ENCODE measurements around the gene CHD9.
"Not testable (repeated sequence)": the region's sequence is repeated elsewhere in the genome, so short reads cannot be mapped to it uniquely, and the experiment has no call there.

CHD9 gene

DNA sequence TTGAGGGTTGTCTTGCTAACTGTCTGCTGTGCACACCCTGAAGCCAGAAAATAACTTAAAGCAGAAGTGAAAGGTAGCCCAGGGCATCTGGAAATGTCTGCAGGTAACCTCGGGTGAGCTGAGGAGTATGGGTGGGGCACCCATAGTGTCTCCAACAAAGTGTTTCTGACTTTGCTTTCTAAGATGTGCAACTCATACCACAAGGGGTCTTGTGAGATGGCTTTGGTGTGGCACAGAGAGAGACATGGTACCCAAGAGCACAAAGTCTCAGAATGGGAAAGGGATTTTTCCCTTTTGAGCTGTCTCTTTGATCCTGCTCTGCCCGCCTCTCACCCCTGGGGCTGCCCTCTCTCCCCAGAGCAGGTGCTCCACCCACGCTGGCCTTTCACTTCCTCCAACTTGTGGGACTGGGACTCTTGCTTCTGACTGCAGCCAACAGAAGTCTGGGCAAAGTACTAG, 6.9 kb downstream of the CHD9 start:
- H3K27ac ChIP-seq (ENCODE audit: low read depth, low read length): no peak overlapping the region
- no peak overlapping the region for H3K4me3 ChIP-seq (ENCODE audit: low read length)
- no peak overlapping the region for H3K9ac ChIP-seq (ENCODE audit: low read depth, low read length)
- no peaks in the 10 kb centered on the region for H3K27me3 ChIP-seq (ENCODE audit: insufficient read depth, low read length)
- H3K36me3 ChIP-seq (ENCODE audit: insufficient read depth, low read length): no peaks in the 10 kb centered on the region
- WGBS: 62% methylated on average over 3 of the region's 3 CpGs
- no peaks in the 10 kb centered on the region for H3K9me3 ChIP-seq (ENCODE audit: insufficient read depth, low read depth, low read length)
- H3K4me1 ChIP-seq (ENCODE audit: insufficient read depth, low read length): no peaks in the 10 kb centered on the region; the same call in 1 of the 2 replicates

DNA sequence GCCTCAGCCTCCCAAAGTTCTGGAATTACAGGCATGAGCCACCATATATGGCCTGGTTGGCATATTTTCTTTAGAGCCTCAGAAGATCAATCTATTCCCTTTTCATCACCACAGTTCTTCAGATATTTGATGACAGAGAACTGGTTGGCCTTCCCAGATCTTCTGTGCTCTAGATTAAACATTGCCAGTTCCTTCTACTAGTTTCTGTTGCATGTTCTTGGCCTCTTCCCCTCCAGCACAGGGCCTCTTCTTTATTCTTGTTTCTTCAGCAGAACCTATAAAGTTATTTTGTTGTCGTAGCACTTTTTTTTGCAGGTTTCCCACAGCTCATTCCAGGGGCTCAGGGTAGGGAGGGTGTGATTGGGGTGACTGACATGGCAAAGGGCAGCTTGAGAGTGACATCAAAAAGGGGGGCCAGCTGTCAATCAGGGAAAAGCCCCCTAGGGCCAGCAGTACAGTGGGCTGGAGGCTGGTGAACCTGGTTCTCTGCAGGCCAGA, 9.3 kb downstream of the CHD9 start:
- Histone ChIP-seq H3K4me1 (ENCODE audit: insufficient read depth, low read length) (no peaks in the 10 kb centered on the region; the same call in 1 of the 2 replicates), H3K36me3 (ENCODE audit: insufficient read depth, low read length) (0 out of 2 replicates have a peak, but pooled peaks cover 15% of the 10 kb centered on the region), H3K27ac (ENCODE audit: low read depth, low read length) (no peak overlapping the region), H3K27me3 (ENCODE audit: insufficient read depth, low read length) (no peaks in the 10 kb centered on the region), H3K4me3 (ENCODE audit: low read length) (no peak overlapping the region), H3K9ac (ENCODE audit: low read depth, low read length) (no peak overlapping the region), H3K9me3 (ENCODE audit: insufficient read depth, low read depth, low read length) (no peaks in the 10 kb centered on the region)
- 100% methylated on average over 1 of the region's 1 CpG for WGBS

DNA sequence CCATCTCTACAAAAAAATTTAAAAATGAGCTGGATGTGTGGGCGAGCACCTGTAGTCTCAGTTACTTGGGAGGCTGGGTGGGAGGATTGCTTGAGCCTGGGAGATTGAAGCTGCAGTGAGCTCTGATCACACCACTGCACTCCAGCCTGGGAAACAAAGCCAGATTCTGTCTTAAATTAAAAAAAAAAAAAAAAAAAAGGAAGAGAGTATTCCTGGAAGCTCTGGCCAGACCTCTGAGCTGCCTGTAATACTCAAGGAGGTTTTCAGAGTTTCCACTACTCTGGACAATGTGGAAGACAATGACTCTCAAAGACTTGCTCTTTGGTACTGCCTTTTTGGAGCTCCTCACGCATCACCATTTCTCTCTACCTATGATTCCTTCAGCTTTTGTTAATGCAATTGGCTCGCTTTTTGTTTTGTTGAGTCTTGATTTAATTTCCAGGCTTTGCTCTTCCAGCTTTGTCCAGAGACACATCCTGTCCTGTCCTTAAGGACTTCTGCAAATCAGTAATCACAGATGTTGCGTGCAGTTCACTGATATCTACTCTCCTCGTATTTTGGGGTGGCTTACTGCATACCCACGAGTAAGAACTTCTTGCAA, 10.8 kb downstream of the CHD9 start:
- H3K27ac ChIP-seq (ENCODE audit: low read depth, low read length): peak overlapping the region; percentile 23; the same call in 1 of the 2 replicates
- 98% methylated on average over 6 of the region's 6 CpGs for WGBS
- peak overlapping the region; percentile 21; the same call in 1 of the 2 replicates for H3K9ac ChIP-seq (ENCODE audit: low read depth, low read length)

DNA sequence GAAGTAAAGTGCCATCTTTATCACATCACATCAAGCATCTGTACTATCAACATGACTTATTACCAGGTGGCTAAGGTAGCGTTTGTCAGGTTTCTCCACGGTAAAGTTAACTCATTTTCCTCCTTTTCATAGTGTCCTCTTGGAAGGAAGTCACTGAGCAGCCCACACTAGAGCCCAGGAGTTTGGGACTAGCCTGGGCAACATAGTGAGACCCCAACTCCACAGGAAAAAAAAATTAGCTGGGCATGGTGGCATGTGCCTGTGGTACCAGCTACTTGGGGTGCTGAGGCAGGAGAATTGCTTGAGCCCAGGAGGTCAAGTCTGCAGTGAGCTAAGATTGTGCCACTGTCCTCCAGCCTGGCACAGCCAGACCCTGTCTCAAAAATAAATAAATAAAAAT, 12.9 kb downstream of the CHD9 start:
- WGBS: 96% methylated on average over 2 of the region's 2 CpGs
- H3K9ac ChIP-seq (ENCODE audit: low read depth, low read length): no peak overlapping the region
- H3K4me1 ChIP-seq (ENCODE audit: insufficient read depth, low read length): no peaks in the 10 kb centered on the region; the same call in 1 of the 2 replicates

More for the DNA sequence above, 10.8 kb downstream of the CHD9 start:
- Histone ChIP-seq H3K4me3 (ENCODE audit: low read length) (no peak overlapping the region), H3K27me3 (ENCODE audit: insufficient read depth, low read length) (no peaks in the 10 kb centered on the region), H3K4me1 (ENCODE audit: insufficient read depth, low read length) (no peaks in the 10 kb centered on the region; the same call in 1 of the 2 replicates), H3K9me3 (ENCODE audit: insufficient read depth, low read depth, low read length) (no peaks in the 10 kb centered on the region), H3K36me3 (ENCODE audit: insufficient read depth, low read length) (0 out of 2 replicates have a peak, but pooled peaks cover 15% of the 10 kb centered on the region)

DNA sequence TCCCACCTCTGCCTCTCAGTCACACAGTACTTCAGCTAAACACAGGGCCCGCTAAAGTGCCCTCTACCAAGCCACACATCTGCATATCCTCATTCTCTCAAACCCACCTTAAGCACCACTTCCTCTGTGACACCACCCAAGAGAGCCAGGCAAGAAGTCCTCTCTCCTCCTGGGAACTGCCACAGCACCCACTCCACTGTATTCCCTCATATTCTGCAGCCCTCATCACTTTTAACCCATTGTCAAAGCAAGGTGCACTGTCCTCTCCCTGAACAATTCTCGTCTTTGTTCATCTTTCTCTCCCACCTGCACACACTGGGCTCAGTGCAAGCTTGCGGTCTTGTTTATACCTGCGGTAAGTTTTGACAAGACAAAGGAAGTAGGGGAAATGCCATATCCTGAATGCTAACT, 13.6 kb downstream of the CHD9 start:
- Histone ChIP-seq H3K4me3 (ENCODE audit: low read length) (no peak overlapping the region), H3K36me3 (ENCODE audit: insufficient read depth, low read length) (0 out of 2 replicates have a peak, but pooled peaks cover 17% of the 10 kb centered on the region), H3K27me3 (ENCODE audit: insufficient read depth, low read length) (no peaks in the 10 kb centered on the region), H3K4me1 (ENCODE audit: insufficient read depth, low read length) (no peaks in the 10 kb centered on the region; the same call in 1 of the 2 replicates), H3K27ac (ENCODE audit: low read depth, low read length) (no peak overlapping the region), H3K9me3 (ENCODE audit: insufficient read depth, low read depth, low read length) (peaks cover 5% of the 10 kb centered on the region), H3K9ac (ENCODE audit: low read depth, low read length) (no peak overlapping the region)
- WGBS: 94% methylated on average over 4 of the region's 4 CpGs

More for the DNA sequence above, 12.9 kb downstream of the CHD9 start:
- H3K27ac ChIP-seq (ENCODE audit: low read depth, low read length): no peak overlapping the region
- no peaks in the 10 kb centered on the region for H3K27me3 ChIP-seq (ENCODE audit: insufficient read depth, low read length)
- no peak overlapping the region for H3K4me3 ChIP-seq (ENCODE audit: low read length)
- H3K36me3 ChIP-seq (ENCODE audit: insufficient read depth, low read length): 0 out of 2 replicates have a peak, but pooled peaks cover 15% of the 10 kb centered on the region
- H3K9me3 ChIP-seq (ENCODE audit: insufficient read depth, low read depth, low read length): no peaks in the 10 kb centered on the region

DNA sequence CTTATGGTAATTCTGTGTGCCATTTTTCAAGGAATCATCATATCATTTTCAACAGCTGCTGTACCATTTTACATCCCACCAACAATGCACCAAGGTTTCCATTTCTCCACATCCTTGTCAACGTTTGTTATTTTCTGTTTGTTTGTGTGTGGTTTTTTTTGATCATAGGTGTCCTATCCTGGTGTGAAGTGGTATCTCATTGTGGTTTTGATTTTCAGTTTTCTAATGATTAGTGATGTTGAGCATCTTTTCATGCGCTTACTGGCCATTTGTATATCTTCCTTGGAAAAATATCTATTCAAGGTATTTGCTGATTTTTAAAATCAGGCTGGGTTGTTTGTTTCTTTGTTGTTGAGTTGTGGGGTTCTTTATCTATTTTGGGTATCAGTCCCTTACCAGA, 15.0 kb downstream of the CHD9 start:
- H3K27me3 ChIP-seq (ENCODE audit: insufficient read depth, low read length): no peaks in the 10 kb centered on the region
- H3K4me3 ChIP-seq (ENCODE audit: low read length): no peak overlapping the region
- no peaks in the 10 kb centered on the region; the same call in 1 of the 2 replicates for H3K4me1 ChIP-seq (ENCODE audit: insufficient read depth, low read length)
- 91% methylated on average over 2 of the region's 2 CpGs for WGBS
- H3K9ac ChIP-seq (ENCODE audit: low read depth, low read length): no peak overlapping the region
- no peak overlapping the region for H3K27ac ChIP-seq (ENCODE audit: low read depth, low read length)
- H3K9me3 ChIP-seq (ENCODE audit: insufficient read depth, low read depth, low read length): peaks cover 11% of the 10 kb centered on the region
- H3K36me3 ChIP-seq (ENCODE audit: insufficient read depth, low read length): 0 out of 2 replicates have a peak, but pooled peaks cover 17% of the 10 kb centered on the region

DNA sequence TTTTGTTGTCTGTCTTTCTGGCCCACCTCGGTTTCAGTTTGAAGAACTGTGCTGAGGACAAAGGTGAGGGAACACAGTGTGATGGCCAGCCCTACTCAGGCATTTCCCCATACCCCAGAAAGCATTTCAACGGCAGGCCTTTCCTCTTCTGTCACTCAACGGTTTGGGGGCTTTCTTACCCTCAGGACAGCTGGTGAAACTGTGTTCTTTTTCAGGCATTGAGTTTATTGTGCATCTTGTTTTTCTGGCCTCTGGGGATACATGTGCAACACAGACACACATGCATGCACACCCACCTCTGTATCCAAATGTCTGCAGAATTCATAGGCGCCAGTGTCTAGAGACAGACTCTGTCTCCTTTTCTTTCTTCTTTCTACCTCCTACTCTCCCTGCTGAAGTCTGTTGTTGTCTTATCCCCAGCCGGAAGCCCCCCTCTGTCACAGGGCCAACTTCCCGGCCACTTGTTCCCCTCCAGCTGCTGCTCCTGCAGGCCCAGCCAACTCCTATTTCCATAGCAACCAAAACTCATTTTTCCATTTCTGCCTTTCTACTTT, 17.0 kb downstream of the CHD9 start:
- Histone ChIP-seq H3K27me3 (ENCODE audit: insufficient read depth, low read length) (no peaks in the 10 kb centered on the region), H3K36me3 (ENCODE audit: insufficient read depth, low read length) (peaks cover 22% of the 10 kb centered on the region; the same call in 1 of the 2 replicates), H3K4me1 (ENCODE audit: insufficient read depth, low read length) (no peaks in the 10 kb centered on the region), H3K27ac (ENCODE audit: low read depth, low read length) (peak overlapping the region; percentile 2; the same call in 1 of the 2 replicates), H3K9ac (ENCODE audit: low read depth, low read length) (no peak overlapping the region), H3K9me3 (ENCODE audit: insufficient read depth, low read depth, low read length) (peaks cover 16% of the 10 kb centered on the region), H3K4me3 (ENCODE audit: low read length) (no peak overlapping the region)
- WGBS: 78% methylated on average over 6 of the region's 6 CpGs

DNA sequence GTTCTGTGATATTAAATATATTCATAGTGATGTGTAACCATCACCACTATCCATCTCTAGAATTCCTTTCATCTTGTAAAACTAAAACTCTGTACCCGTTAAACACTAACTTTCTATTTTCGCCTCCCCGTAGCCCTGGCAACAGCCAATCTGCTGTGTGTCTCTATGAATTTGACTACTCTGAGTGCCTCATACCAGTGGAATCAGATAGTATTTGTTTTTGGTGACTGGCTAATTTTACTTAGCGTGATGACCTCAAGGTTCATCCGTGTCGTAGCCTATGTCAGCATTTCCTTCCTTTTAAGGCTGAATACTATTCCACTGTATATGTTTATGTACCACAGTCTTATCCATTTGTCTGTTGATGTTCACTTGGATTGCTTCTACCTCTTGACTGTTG, 18.2 kb downstream of the CHD9 start:
- H3K4me1 ChIP-seq (ENCODE audit: insufficient read depth, low read length): no peaks in the 10 kb centered on the region
- no peak overlapping the region for H3K4me3 ChIP-seq (ENCODE audit: low read length)
- WGBS: 98% methylated on average over 6 of the region's 6 CpGs
- H3K27me3 ChIP-seq (ENCODE audit: insufficient read depth, low read length): no peaks in the 10 kb centered on the region
- peaks cover 17% of the 10 kb centered on the region for H3K9me3 ChIP-seq (ENCODE audit: insufficient read depth, low read depth, low read length)
- peaks cover 15% of the 10 kb centered on the region; the same call in 1 of the 2 replicates for H3K36me3 ChIP-seq (ENCODE audit: insufficient read depth, low read length)
- H3K27ac ChIP-seq (ENCODE audit: low read depth, low read length): no peak overlapping the region
- no peak overlapping the region for H3K9ac ChIP-seq (ENCODE audit: low read depth, low read length)

DNA sequence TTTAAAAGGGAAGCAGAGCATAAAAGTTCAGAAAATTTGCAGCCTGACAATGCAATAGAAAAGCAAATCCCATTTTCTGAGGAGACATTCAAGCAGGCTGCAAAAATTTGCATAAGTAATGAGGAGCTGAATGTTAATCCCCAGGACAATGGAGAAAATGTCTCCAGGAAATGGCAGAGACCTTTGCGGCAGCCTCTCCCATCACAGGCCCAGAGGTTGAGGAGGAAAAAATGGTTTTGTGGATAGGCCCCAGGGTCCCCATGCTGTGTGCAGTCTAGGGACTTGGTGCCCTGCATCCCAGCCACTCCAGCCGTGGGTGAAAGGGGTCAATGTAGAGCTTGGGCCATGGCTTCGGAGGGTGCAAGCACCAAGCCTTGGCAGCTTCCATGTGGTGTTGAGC, 19.5 kb downstream of the CHD9 start:
- not testable (repeated sequence) for H3K36me3 ChIP-seq (ENCODE audit: insufficient read depth, low read length); H3K9ac ChIP-seq (ENCODE audit: low read depth, low read length); H3K4me3 ChIP-seq (ENCODE audit: low read length); H3K4me1 ChIP-seq (ENCODE audit: insufficient read depth, low read length); H3K27ac ChIP-seq (ENCODE audit: low read depth, low read length); H3K27me3 ChIP-seq (ENCODE audit: insufficient read depth, low read length)
- peaks cover 19% of the 10 kb centered on the region for H3K9me3 ChIP-seq (ENCODE audit: insufficient read depth, low read depth, low read length)
- 60% methylated on average over 3 of the region's 3 CpGs for WGBS

DNA sequence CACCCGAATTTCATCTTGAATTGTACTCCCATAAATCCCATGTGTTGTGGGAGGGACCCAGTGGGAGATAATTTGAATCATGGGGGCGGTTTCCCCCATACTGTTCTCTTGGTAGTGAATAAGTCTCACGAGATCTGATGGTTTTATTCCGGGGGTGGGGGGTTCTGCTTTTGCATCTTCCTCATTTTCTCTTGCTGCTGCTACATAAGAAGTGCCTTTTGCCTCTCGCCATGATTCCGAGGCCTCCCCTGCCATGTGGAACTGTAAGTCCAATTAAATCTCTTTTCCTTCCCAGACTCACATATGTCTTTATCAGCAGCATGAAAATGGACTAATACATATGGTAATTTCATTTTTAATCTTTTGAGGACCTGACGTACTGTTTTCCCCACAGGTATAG, 20.7 kb downstream of the CHD9 start:
- H3K36me3 ChIP-seq (ENCODE audit: insufficient read depth, low read length); H3K9ac ChIP-seq (ENCODE audit: low read depth, low read length); H3K27me3 ChIP-seq (ENCODE audit: insufficient read depth, low read length); H3K27ac ChIP-seq (ENCODE audit: low read depth, low read length); H3K4me3 ChIP-seq (ENCODE audit: low read length): not testable (repeated sequence)
- WGBS: 96% methylated on average over 7 of the region's 7 CpGs
- Histone ChIP-seq H3K9me3 (ENCODE audit: insufficient read depth, low read depth, low read length) (peaks cover 19% of the 10 kb centered on the region), H3K4me1 (ENCODE audit: insufficient read depth, low read length) (peaks cover 16% of the 10 kb centered on the region)

DNA sequence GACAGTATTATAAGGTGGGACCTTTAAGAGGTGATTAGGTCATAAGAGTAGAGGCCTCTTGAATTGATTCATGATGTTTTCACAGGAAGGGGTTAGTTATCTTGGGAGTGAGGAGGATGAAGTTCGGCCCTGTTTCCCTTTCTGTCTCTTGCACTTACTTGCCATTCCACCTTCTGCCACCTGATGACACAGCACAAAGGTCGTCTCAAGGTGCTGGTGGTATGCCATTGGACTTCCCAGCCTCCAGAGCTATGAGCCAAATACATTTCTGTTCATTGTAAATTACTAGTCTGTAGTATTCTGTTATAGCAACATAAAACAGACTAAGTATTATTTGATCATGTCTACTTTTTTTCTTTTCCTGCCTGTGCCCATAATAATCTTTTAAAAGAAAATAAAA, 23.5 kb downstream of the CHD9 start:
- H3K4me1 ChIP-seq (ENCODE audit: insufficient read depth, low read length): peaks cover 35% of the 10 kb centered on the region
- 83% methylated on average over 2 of the region's 2 CpGs for WGBS
- H3K9ac ChIP-seq (ENCODE audit: low read depth, low read length): no peak overlapping the region
- H3K36me3 ChIP-seq (ENCODE audit: insufficient read depth, low read length): peaks cover 4% of the 10 kb centered on the region; the same call in 1 of the 2 replicates
- H3K27ac ChIP-seq (ENCODE audit: low read depth, low read length): no peak overlapping the region
- H3K9me3 ChIP-seq (ENCODE audit: insufficient read depth, low read depth, low read length): peaks cover 14% of the 10 kb centered on the region
- H3K4me3 ChIP-seq (ENCODE audit: low read length): no peak overlapping the region
- H3K27me3 ChIP-seq (ENCODE audit: insufficient read depth, low read length): no peaks in the 10 kb centered on the region
